ENCODE data around the gene TRIM61.
"Not testable (repeated sequence)": the region's sequence is repeated elsewhere in the genome, so short reads cannot be mapped to it uniquely, and the experiment has no call there.

- TF ChIP-seq CTCF, POLR2A, EP300, POLR2AphosphoS5 (IDR thresholded peaks at IDR 0.05): not testable (repeated sequence)
These were observed 18.0 kb downstream of the TRIM61 start for GRCh38 chr4:164959421-164959820.

Data from upper lobe of left lung (tissue), 4 donors.